Measurements from ENCODE around the gene FYB1.
A peak's percentile ranks its signal among the peaks of the same experiment; 100 is the strongest.
"Not testable (repeated sequence)": the region's sequence is repeated elsewhere in the genome, so short reads cannot be mapped to it uniquely, and the experiment has no call there.

The FYB1 gene

GRCh38 chr5:39219437-39219836 is at the start of gene FYB1:
FYB1 (minus strand) TSS chr5:39219563; CDS start chr5:39202960, 16,603 bp downstream.
- DNase-seq = peak; percentile 84 to 94

- DNase-seq = no peak
Observed at GRCh38 chr5:39267186-39267585, 47.8 kb upstream of the FYB1 start.

- DNase-seq = peak; percentile 43 to 58
Observed at GRCh38 chr5:39266442-39266841, 47.1 kb upstream of the FYB1 start.

GRCh38 chr5:39264528-39264927 is 45.2 kb upstream of the FYB1 start:
- DNase-seq = no peak

GRCh38 chr5:39262981-39263380 is 43.6 kb upstream of the FYB1 start:
- peak; percentile 57 to 59 for DNase-seq

- no peak for DNase-seq
Observed at GRCh38 chr5:39260095-39260494, 40.7 kb upstream of the FYB1 start.

GRCh38 chr5:39257554-39257953 is 38.2 kb upstream of the FYB1 start:
- DNase-seq = no peak

- peak; percentile 90 to 95 for DNase-seq
Observed at GRCh38 chr5:39256477-39257235, 37.3 kb upstream of the FYB1 start.

GRCh38 chr5:39255406-39255805 is 36.0 kb upstream of the FYB1 start:
- DNase-seq = no peak

- DNase-seq = no peak
Observed at GRCh38 chr5:39254671-39255070, 35.3 kb upstream of the FYB1 start.

GRCh38 chr5:39253196-39253595 is 33.8 kb upstream of the FYB1 start:
- no peak for DNase-seq

- DNase-seq = no peak
Observed at GRCh38 chr5:39249564-39250274, 30.4 kb upstream of the FYB1 start.

GRCh38 chr5:39249069-39249468 is 29.7 kb upstream of the FYB1 start:
- no peak for DNase-seq

GRCh38 chr5:39240750-39241149 is 21.4 kb upstream of the FYB1 start:
- no peak for DNase-seq

- DNase-seq = no peak
Observed at GRCh38 chr5:39238366-39239105, 19.2 kb upstream of the FYB1 start.

- DNase-seq = no peak
Observed at GRCh38 chr5:39236718-39237117, 17.4 kb upstream of the FYB1 start.

- DNase-seq = no peak
Observed at GRCh38 chr5:39235648-39236047, 16.3 kb upstream of the FYB1 start.

GRCh38 chr5:39234494-39234893 is 15.1 kb upstream of the FYB1 start:
- DNase-seq = not testable (repeated sequence)

GRCh38 chr5:39233783-39234182 is 14.4 kb upstream of the FYB1 start:
- no peak for DNase-seq

GRCh38 chr5:39231705-39232525 is 12.6 kb upstream of the FYB1 start:
- DNase-seq = no peak

- DNase-seq = peak; percentile 37 to 53
Observed at GRCh38 chr5:39228596-39228995, 9.2 kb upstream of the FYB1 start.

GRCh38 chr5:39226558-39226957 is 7.2 kb upstream of the FYB1 start:
- no peak for DNase-seq

GRCh38 chr5:39226100-39226451 is 6.7 kb upstream of the FYB1 start:
- no peak for DNase-seq
